GM13977 (cell line): ENCODE results near the gene ACSM6.

Source experiments
- DNase-seq: peaks from one replicate; pipeline ENCODE4 v3.0.0; 2012; ENCODE audit warnings: low spot score
- CTCF ChIP-seq: IDR thresholded peaks from 2 replicates; pipeline ENCODE4 v1.5.1; 2012; ENCODE audit warnings: mild to moderate bottlenecking, control low read depth; ENCODE audit not compliant: insufficient read depth; ENCODE audit errors: extremely low read depth, missing control alignments
- in situ Hi-C: fragments of 300-500 bp; cut with MboI; formaldehyde crosslinking; loops from one replicate; pipeline ENCODE4 v1.12.0; 2022; ENCODE audit warnings: low sequenced_read_pairs, low pct_unique_long_range_greater_than_20kb, mixed read lengths, inconsistent platforms; ENCODE audit not compliant: unreplicated experiment

The ACSM6 gene

DNA sequence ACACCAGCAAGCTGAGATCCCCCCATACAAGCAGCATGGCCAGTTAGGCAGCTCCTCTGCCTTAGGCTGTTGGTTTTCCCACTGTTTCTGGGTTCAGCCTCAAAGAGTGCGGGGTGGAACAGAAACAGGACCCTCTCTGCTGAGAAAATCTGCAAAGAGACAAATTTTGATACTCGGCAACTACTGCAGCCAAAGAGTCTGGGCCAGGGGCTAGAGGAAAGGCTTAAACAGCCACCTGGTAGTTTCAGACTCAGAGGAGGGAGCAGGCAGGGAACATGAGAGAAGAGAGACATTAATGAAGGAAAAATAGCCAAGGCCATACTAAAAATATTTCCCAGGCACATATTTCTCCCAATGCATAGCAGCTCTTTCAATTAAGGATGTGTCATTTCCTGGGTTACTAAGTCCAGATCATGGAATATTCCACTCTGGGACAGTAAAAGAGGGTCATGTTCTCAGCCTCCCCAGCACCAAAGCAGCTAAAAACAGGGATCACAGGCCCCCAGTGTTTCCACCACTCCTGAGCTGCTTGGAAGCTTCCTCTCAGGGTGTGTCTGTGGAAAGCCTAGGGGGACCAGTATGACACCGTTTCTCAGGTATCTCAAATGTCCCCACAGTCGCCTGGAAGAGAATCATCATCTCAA is 67.0 kb downstream of the ACSM6 start:
- no peak for DNase-seq
- in situ Hi-C loops, result no loop called here
- TF ChIP-seq CTCF, result no peak

- no peak for TF ChIP-seq CTCF
- no peak for DNase-seq
- in situ Hi-C loops, result no loop called here
Observed at GRCh38 chr10:95261926-95262325, 67.9 kb downstream of the ACSM6 start.

DNA sequence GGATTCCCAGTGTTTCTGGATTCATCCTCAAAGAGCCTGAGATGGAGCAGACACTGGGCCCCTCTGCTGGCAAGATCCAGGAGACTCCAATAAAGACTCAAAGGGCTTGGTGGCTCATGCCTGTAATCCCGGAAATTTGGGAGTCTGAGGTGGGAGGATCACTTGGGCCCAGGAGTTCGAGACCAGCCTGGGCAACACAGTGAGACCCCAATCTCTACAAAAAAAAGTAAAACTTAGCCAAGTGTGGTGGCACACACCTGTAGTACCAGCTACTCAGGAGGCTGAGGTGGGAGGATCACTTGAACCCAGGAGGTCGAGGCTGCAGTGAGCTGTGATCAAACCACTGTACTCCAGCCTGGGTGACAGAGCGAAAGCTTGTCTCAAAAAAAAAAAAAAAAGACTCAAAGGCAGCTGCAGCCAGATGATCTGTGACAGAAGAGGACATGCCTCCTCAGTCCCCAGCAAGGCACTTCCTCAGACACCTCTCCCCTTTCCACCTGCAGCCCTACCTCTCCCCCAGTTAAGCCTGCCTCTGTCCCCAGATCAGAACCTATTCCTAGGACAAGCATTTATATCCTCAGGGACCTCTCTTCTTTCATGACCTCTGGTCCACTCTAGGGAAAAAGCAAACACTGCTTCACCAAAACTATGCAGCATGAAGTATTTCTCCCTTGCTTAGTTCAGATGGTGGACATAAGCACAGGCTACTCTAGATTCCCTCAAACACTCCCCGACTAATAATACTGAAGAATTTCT is 68.9 kb downstream of the ACSM6 start:
- TF ChIP-seq CTCF, result no peak
- no peak for DNase-seq
- in situ Hi-C loops, result no loop called here

DNA sequence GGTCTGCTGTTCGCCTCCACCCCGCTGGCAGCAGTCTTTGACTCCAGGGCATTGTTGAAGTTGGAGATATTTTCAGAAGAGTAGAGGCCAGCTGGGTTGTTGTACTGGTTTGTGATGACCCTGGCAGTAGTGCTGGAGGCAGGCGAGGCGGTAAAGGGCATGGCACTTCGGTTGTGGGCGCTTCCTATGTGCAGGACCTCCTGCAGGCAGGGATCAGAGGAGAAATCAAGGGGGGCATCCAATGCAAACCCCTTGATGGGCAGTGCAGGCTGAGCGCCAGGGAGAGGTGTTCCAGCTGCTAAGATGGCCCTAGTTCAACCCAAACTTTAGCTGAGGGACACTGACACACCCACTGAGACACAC is 69.8 kb downstream of the ACSM6 start:
- no peak for TF ChIP-seq CTCF
- no peak for DNase-seq
- in situ Hi-C loops, result no loop called here

- in situ Hi-C loops, result no loop called here
- no peak for DNase-seq
- TF ChIP-seq CTCF, result no peak
Observed at GRCh38 chr10:95264227-95265051, 70.4 kb downstream of the ACSM6 start.

- in situ Hi-C loops, result no loop called here
- no peak for DNase-seq
- TF ChIP-seq CTCF, result no peak
Observed at GRCh38 chr10:95265572-95265971, 71.5 kb downstream of the ACSM6 start.
